Neutrophil (primary cell): ENCODE results near the gene PNMA8C.

Experiments
- H3K27ac ChIP-seq: fragments of 200-600 bp; sonication (generic); 2 replicates; pipeline ENCODE4 v1.5.1; 2016; ENCODE audit warnings: mild to moderate bottlenecking, moderate library complexity
- H3K27me3 ChIP-seq: fragments of 200-600 bp; sonication (generic); 2 replicates; pipeline ENCODE4 v1.6.0; 2016; ENCODE audit warnings: mild to moderate bottlenecking
- H3K36me3 ChIP-seq: fragments of 200-600 bp; sonication (generic); 2 replicates; pipeline ENCODE4 v1.5.1; 2017
- H3K4me1 ChIP-seq, 2 experiments: fragments of 200-600 bp in 1 of 2; sonication (generic) in 1 of 2; 1 replicate in 1 of 2; 2 replicates in 1 of 2; pipeline versions ENCODE4 v1.5.1 to v1.6.1; 2013 to 2016; ENCODE audit warnings: low read depth in 1 of 2, low read length in 1 of 2, mild to moderate bottlenecking in 1 of 2, moderate library complexity in 1 of 2; ENCODE audit not compliant: control insufficient read depth in 1 of 2, insufficient read depth in 1 of 2
- H3K4me3 ChIP-seq, 2 experiments: fragments of 200-600 bp in 1 of 2; sonication (generic) in 1 of 2; 1 replicate in 1 of 2; 2 replicates in 1 of 2; pipeline ENCODE4 v1.5.1; 2013 to 2016; ENCODE audit warnings: low read depth in 1 of 2, low read length in 1 of 2, mild to moderate bottlenecking in 1 of 2, moderate library complexity in 1 of 2
- H3K9me3 ChIP-seq: fragments of 200-600 bp; sonication (generic); 2 replicates; pipeline ENCODE4 v1.5.1; 2016
- TF ChIP-seq, protein P1 (sequence below): fragments of 200-600 bp; sonication (generic); IDR thresholded peaks from 2 replicates; pipeline ENCODE4 v1.5.1; 2016; ENCODE audit warnings: antibody characterized with exemption

Gene PNMA8C

DNA sequence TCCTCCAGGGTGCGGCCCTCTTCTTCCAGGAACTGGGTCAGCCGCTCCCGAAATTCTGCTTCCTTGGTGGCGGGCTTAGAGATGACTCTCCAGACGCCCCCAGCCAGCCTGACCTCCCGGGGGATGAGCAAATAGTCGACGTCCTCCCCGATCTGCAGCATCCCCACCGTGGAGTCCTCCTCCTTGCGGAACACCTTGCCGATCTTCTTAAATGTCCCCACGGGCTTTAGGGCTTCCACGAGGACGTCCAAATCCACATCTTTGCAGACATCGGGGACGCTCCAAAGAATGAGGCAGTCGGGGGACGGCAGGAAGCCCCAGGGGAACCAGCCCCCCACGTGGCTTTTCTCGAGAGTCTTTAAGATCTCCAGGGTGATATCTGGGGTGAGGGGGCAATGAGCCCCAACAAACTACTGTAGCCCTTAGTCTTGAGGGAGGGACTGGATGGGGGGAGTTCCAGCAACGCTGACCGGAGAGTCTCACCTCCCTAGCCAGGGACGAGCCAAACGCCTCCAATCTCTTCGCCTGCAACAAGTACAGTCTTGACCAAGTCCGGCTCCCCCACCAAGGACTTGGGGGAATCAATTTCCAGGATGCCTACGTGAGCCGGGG lies 16.0 kb downstream of the PNMA8C start:
- H3K4me1 ChIP-seq, result no peaks in the 10 kb centered on the region
- H3K36me3 ChIP-seq, result no peaks in the 10 kb centered on the region
- H3K9me3 ChIP-seq, result no peaks in the 10 kb centered on the region
- H3K27ac ChIP-seq, result no peak overlapping the region
- H3K27me3 ChIP-seq, result peaks cover 98% of the 10 kb centered on the region
- TF ChIP-seq, protein P1, sequence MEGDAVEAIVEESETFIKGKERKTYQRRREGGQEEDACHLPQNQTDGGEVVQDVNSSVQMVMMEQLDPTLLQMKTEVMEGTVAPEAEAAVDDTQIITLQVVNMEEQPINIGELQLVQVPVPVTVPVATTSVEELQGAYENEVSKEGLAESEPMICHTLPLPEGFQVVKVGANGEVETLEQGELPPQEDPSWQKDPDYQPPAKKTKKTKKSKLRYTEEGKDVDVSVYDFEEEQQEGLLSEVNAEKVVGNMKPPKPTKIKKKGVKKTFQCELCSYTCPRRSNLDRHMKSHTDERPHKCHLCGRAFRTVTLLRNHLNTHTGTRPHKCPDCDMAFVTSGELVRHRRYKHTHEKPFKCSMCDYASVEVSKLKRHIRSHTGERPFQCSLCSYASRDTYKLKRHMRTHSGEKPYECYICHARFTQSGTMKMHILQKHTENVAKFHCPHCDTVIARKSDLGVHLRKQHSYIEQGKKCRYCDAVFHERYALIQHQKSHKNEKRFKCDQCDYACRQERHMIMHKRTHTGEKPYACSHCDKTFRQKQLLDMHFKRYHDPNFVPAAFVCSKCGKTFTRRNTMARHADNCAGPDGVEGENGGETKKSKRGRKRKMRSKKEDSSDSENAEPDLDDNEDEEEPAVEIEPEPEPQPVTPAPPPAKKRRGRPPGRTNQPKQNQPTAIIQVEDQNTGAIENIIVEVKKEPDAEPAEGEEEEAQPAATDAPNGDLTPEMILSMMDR, result no peak
- no peak overlapping the region for H3K4me3 ChIP-seq

DNA sequence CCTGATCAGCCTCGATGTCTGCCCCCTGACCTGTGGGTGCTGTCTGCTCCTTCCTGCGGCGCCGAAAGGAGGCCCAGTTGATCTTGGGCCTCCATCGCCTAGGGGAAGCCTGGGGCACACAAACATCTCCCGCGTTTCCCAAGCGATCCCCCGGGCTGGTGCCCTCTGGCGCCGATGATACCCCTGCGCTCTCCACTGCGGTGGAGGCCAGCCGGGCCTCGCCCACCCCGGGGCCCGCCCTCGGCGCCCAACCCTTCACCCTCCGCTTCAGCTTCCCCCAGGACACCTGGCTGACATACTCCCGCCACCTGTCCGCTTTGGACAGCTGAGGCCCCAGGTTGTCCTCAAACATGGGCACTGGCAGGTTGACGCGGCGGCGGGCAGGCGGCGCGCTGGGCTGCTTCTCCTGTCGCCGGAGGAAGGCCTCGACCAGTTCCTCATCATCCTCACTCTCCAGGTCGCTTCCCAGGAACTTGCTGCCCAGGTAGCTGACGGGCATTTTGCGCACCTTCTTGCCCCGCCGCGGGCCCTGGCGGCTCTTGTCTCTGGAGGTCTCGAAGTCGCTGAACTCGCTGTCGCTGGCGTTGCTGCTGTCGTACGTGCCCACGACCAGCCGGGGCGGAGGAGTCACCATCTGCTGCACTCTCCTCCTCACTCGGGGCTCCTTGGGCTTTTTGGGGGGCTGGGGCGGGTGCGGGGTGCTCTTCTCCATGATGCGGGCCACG lies 16.6 kb downstream of the PNMA8C start:
- TF ChIP-seq, protein P1, result no peak
- Histone ChIP-seq H3K27ac (no peak overlapping the region), H3K9me3 (no peaks in the 10 kb centered on the region), H3K27me3 (peaks cover 98% of the 10 kb centered on the region), H3K36me3 (no peaks in the 10 kb centered on the region), H3K4me3 (no peak overlapping the region), H3K4me1 (no peaks in the 10 kb centered on the region)

DNA sequence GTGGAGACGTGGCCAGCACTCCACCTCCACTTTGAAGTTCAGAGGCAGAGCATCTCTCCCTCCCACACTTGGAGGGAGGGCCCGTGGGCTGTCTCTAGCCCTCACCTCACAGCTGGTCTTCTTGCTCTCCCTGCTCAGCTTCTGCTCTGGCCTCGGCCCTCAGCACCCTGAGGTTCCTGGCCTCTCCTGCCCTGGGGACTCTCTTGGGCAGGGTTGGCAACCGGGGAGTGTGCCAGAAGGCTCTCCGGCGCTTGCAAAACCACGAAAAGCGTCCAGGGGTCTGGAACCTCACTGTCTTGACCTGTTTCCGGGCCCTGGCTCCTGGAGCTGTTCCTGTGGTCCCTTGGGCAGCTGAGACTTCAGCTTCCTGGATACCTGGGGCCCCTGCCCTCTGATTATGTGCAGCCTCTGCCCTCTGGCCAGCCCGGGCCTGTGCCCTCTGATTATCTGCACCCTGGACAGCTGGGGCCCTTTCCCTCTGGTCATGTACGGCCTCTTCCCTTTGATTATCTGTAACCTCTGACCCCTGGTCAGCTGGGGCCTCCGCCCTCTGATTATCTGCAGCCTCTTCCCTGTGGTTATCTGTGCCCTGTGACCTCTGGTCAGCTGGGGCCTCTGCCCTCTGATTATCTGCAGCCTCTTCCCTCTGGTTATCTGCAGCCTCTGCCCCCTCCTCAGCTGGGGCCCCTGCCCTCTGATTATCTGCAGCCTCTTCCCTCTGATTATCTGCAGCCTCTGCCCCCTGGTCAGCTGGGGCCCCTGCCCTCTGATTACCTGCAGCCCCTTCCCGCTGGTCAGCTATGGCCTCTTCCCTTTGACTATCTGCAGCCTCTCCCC lies 17.4 kb downstream of the PNMA8C start:
- Histone ChIP-seq H3K36me3 (no peaks in the 10 kb centered on the region), H3K27me3 (peaks cover 98% of the 10 kb centered on the region), H3K9me3 (no peaks in the 10 kb centered on the region), H3K27ac (no peak overlapping the region), H3K4me3 (no peak overlapping the region), H3K4me1 (no peaks in the 10 kb centered on the region)
- TF ChIP-seq, protein P1, result no peak

DNA sequence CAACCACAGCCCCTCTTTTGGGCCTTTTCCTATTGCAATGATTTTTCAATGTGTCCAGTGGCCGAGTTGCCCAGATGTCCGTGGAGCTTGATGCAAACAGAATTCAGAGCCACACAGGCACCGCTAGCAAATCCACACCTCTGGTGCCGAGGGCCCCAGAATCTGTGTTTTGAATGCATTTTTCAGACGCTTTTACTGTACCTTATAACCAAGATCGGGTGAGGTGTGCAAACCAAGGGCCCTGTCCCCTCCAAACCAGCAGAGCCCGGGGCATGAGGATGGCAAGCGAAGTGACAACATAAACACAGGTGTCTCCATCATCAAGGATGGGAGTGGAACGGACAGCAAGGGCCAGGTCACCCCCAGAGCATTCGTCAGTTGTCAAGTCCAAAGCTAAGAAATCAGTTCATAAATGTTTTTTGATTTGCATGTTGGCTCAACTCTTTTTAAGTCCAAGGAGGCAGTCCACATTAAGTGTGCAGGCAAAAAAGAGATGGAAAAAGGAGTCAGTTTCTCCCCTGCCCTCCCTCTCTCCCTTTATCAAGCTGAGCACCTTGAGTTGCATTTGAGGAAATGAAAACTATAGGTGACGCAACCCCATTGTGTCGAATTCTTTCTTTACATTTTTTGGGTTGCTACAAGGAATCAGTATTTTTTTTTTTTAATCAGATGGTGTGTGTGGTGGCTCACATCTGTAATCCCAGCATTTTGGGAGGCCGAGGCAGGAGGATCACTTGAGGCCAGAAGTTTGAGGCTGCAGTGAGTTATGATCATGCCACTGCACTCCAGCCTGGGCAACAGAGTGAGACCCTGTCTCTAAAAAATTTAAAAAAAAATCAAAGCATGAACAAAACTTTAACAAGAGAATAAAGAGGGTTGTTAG lies 18.3 kb downstream of the PNMA8C start:
- no peaks in the 10 kb centered on the region for H3K36me3 ChIP-seq
- H3K27me3 ChIP-seq, result peaks cover 98% of the 10 kb centered on the region
- no peak overlapping the region for H3K4me3 ChIP-seq
- TF ChIP-seq, protein P1, result no peak
- no peaks in the 10 kb centered on the region for H3K4me1 ChIP-seq
- no peaks in the 10 kb centered on the region for H3K9me3 ChIP-seq
- no peak overlapping the region for H3K27ac ChIP-seq

DNA sequence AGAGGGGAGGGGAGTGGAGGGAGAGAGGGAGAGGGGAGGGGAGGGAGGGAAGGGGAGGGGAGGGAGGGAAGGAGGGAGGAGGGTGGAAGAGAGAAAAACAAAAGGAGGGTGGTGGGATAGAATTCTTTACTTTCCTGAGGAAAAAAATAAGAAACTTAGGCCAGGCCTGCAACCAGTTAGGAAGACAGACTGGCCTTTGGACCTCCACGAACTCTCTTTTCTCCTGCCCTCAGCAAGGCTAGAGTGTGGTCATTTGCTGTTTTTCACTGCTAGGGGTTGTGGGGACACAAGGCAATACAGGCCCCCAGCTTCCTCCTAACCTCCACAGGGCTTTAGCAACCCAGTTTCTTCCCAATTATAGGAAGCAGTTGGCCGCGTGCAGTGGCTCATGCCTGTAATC lies 19.5 kb downstream of the PNMA8C start:
- Histone ChIP-seq H3K4me3 (no peak overlapping the region), H3K36me3 (no peaks in the 10 kb centered on the region), H3K27me3 (peaks cover 98% of the 10 kb centered on the region), H3K4me1 (peaks cover 0 to 6% of the 10 kb centered on the region in 2 experiments), H3K27ac (no peak overlapping the region), H3K9me3 (no peaks in the 10 kb centered on the region)
- TF ChIP-seq, protein P1, result no peak
